Endothelial cell of hepatic sinusoid (primary cell): ENCODE data around the gene KAZALD1.

Experiments
- in situ Hi-C: cut with HindIII; loops from 2 replicates; pipeline ENCODE4 v1.10.0; 2017; ENCODE audit warnings: low sequenced_read_pairs

The KAZALD1 gene

GRCh38 chr10:101046332-101047238 is 15.2 kb upstream of the KAZALD1 start:
- in situ Hi-C loops = no loop called here

- in situ Hi-C loops = no loop called here
Observed at GRCh38 chr10:101047268-101047667, 14.5 kb upstream of the KAZALD1 start.

- in situ Hi-C loops = no loop called here
Observed at GRCh38 chr10:101047961-101048892, 13.6 kb upstream of the KAZALD1 start.

DNA sequence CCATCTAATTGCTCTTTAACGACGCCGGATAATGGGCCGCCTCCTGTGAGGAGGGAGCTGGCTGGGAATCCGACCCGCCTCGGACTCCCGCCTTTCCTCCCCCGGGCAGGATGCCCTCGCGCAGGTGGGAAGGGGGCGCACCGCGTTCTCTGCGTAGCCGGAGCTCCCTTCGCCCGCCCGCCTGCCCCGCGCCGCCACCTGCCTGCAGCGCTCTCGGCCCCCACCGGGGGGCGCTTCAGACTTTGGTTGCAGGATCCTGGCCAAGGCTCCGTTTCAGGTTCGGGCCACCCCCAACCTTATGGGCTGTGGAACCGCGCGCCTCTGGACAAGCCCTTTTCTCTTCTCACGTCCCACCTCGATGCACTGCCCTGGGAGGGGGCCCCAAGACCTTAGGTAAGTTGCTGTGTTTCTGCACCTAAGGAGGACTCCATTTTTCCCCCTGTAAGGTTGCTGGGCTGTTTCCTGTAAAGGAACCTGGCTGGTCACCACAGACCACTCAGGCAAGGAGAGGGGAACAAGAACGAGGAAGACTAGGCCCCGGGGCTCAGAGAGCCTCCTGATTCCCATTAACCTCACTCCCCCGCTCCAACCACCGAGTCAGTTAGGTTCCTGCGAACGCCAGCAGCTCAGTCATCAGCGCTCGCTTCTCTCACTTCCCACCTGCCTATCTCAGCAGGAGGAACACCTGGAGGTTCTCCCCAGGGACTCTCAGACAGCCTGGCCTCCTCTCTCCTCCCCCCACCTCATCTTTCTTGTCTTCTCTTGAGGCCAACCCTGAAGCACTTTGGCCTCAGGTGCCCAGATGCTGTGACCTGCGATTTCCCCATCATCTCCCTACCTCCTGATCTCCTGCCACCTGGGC is 11.3 kb upstream of the KAZALD1 start:
- in situ Hi-C loops = no loop called here

- in situ Hi-C loops = no loop called here
Observed at GRCh38 chr10:101052285-101052684, 9.5 kb upstream of the KAZALD1 start.

DNA sequence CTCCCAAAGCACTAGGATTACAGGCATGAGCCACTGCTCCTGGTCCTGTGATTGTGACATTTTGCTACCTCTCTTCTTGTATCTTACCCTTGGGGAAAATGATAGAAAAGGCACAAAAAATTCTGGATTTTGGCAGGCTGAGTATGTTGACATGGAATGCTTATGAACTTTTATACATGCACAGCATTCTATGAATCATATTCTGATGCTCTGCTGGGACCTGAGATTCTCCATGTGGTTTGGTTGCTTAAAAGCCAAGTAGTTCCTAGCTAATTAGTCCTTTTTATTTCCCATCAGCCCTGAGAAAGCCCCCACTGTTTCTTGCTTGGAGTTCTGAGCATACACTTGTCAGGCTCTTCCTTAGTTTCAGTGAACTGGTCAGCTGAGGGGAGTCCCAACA is 8.3 kb upstream of the KAZALD1 start:
- in situ Hi-C loops = no loop called here

DNA sequence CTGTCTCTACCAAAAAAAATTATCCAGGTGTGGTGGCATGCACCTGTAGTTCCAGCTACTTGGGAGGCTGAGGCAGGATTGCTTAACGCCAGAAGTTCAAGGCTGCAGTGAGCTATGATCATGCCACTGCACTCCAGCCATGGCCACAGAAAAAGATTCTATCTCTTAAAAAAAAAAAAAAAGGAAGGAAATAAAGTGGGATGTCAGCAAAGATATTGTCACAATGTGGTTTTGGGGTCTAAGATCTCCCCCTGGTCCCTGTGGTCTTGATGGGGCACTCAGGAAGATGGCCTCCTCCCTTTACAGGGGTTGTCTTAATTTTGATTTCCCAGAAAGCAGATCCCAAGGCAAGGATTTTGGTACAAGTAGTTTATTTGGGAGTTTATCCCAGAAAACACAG is 7.4 kb upstream of the KAZALD1 start:
- in situ Hi-C loops = no loop called here

DNA sequence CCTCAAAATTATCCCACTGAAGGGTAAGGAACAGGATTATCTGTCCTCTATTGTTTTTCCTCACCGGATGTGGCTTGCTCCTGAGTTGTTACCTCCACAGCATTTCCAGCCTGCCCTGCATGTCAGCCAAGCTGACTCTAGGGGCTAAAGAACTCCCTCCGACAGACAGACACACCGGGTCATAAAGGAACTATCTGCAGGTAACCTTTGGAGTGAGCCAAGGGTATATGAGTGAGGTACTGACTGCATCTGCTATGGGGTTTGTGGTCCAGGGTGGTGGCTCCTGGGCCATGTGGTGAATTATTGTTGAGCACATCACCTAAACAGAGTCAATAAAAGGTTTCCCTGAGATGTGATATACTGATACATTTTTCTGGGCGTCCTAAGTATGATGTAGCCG is 6.9 kb upstream of the KAZALD1 start:
- in situ Hi-C loops = no loop called here

- in situ Hi-C loops = no loop called here
Observed at GRCh38 chr10:101055411-101055810, 6.4 kb upstream of the KAZALD1 start.

DNA sequence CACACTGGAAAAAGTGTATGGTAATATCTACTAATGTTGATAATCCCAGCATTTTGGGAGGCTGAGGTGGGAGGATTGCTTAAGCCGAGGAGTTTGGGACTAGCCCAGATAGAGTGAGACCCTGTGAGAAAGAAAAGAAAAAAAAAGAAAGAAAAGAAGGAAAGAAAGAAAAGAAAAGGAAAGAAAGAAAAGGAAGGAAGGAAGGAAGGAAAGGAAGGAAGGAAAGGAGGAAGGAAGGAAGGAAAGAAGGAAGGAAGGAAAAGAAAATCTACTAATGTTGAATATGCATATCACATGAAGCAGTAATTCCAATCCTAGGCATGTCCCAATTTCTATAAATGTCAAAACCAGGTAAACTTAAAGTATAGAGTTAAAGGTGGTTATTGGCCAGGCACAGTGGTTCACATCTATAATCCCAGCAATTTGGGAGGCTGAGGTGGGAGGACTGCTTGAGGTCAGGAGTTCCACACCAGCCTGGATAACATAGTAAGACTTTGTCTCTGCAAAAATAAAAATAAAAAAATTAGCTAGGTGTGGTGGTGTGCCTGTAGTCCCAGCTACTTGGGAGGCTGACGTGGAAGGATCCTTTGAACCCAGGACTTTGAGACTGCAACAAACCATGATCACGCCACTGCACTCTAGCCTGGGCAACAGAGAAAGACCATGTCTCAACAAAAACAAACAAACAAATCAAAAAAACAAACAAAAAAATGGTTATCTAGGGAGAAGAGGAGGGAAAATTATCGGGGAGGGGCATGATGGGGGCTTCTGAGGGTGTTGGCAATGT is 5.2 kb upstream of the KAZALD1 start:
- in situ Hi-C loops = no loop called here

DNA sequence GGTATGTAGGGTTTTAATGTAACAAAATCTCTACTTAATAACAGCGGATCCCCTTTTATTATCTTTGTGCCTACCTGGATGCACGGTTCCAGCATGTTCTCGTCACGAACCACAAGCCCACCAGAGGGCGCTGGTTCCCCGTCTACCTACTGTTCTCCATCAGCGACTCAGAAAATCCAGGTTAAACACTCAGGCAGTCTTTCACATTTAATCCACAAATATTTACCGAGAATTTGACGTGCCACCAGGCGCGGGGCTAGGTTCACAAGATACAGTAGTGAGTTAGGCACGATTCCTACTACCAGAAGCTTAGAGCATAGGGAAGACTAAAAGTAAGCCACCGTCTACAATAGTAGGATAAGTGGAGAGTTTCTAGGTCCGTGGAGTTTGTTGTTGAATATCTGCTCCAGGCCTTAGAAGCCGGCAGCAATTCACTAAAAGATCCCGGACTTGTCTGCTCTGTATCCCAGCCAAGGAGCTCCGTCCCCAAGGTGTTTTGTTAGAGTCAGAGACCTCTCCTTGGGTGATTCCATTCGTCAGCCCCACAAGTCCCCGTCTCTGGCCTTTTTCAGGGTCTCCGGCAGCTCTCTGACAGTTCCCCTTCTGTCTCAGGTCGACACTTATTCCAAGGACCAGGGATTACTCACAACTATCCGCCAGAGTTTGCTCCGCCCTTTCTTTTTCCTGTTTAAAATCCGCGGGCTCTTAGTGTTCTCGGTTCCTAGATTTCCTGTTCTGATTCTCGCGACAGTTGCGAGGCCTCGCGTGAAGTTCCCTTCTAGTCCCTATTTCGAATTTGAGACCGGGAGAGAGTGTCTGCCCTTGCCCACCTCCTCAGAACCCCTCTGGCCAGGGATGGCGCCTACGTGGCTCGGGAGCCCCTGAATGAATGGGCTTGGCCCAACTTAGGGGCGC is 1.5 kb upstream of the KAZALD1 start:
- in situ Hi-C loops = no loop called here

GRCh38 chr10:101060951-101061623 is 702 bp upstream of the KAZALD1 start:
- in situ Hi-C loops = no loop called here

DNA sequence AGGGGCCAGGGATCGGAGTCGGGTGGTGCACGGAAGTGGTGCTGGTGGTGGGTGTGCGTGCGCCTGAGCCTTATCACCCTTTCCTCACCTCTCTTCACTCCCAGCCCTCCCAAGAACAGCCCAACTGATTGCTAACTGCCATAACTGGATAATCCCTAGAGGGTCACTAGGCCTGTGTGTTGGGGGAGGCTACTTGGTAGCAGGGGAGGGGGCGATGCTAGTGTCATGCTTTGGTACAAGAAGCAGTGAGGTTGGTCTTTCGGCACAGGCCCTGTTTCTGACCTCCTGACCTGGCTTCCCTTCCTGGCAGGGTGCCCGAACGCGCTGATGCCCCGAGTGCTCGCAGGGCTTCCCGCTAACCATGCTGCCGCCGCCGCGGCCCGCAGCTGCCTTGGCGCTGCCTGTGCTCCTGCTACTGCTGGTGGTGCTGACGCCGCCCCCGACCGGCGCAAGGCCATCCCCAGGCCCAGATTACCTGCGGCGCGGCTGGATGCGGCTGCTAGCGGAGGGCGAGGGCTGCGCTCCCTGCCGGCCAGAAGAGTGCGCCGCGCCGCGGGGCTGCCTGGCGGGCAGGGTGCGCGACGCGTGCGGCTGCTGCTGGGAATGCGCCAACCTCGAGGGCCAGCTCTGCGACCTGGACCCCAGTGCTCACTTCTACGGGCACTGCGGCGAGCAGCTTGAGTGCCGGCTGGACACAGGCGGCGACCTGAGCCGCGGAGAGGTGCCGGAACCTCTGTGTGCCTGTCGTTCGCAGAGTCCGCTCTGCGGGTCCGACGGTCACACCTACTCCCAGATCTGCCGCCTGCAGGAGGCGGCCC is 652 bp downstream of the KAZALD1 start:
- in situ Hi-C loops = no loop called here

- in situ Hi-C loops = no loop called here
Observed at GRCh38 chr10:101063050-101063525, 1.3 kb downstream of the KAZALD1 start.

GRCh38 chr10:101063548-101064414 is 2.0 kb downstream of the KAZALD1 start:
- in situ Hi-C loops = no loop called here

GRCh38 chr10:101064415-101065030 is 2.7 kb downstream of the KAZALD1 start:
- in situ Hi-C loops = no loop called here
